Stimulated activated naive B cell treated with anti-CD40 and anti-IgM and Interleukin-4, amounts not matched to agents 10 μg/mL and 1 μg/mL and 100 μg/mL, for 72 hours (primary cell): Measurements from ENCODE around the gene TMOD3.

Experiments used
- ATAC-seq, 2 donors: fragments of 150-1000 bp; cut with Tn5 transposase; replicated peaks; 2 replicates each; pipeline ENCODE4 v1.10.0; 2021; ENCODE audit warnings: moderate library complexity in 1 of 2
- DNase-seq: peaks from one replicate; pipeline ENCODE4 v3.0.0; 2021
- H3K27ac Mint-ChIP-seq: one replicate; pipeline ENCODE4 v1.8.0; 2022; ENCODE audit warnings: mild to moderate bottlenecking, mixed read lengths
- H3K27me3 Mint-ChIP-seq, 2 donors: one replicate each; pipeline ENCODE4 v1.8.0; 2022; ENCODE audit warnings: mixed read lengths in 2 of 2
- H3K36me3 Mint-ChIP-seq, 2 donors: one replicate each; pipeline ENCODE4 v1.8.0; 2022; ENCODE audit warnings: mixed read lengths in 2 of 2, mild to moderate bottlenecking in 1 of 2
- H3K4me1 Mint-ChIP-seq, 2 donors: one replicate each; pipeline ENCODE4 v1.8.0; 2022; ENCODE audit warnings: mixed read lengths in 2 of 2, mild to moderate bottlenecking in 1 of 2
- H3K4me3 Mint-ChIP-seq, 2 donors: one replicate each; pipeline ENCODE4 v1.8.0; 2022; ENCODE audit warnings: mild to moderate bottlenecking in 2 of 2, mixed read lengths in 2 of 2, moderate library complexity in 1 of 2
- H3K9me3 Mint-ChIP-seq, 2 donors: one replicate each; pipeline ENCODE4 v1.8.0; 2022; ENCODE audit warnings: mixed read lengths in 2 of 2, mild to moderate bottlenecking in 1 of 2

TMOD3 gene

GRCh38 chr15:51863131-51863530 lies 33.7 kb downstream of the TMOD3 start:
- DNase-seq, result no peak
- no peak for ATAC-seq
- H3K4me3 Mint-ChIP-seq, result no peak overlapping the region
- H3K27me3 Mint-ChIP-seq, result no peaks in the 10 kb centered on the region
- H3K4me1 Mint-ChIP-seq, result peaks cover 14 to 23% of the 10 kb centered on the region in 2 donors
- H3K36me3 Mint-ChIP-seq, result peaks cover 40 to 56% of the 10 kb centered on the region in 2 donors
- no peak overlapping the region for H3K27ac Mint-ChIP-seq
- peaks cover 0 to 2% of the 10 kb centered on the region in 2 donors for H3K9me3 Mint-ChIP-seq

DNA sequence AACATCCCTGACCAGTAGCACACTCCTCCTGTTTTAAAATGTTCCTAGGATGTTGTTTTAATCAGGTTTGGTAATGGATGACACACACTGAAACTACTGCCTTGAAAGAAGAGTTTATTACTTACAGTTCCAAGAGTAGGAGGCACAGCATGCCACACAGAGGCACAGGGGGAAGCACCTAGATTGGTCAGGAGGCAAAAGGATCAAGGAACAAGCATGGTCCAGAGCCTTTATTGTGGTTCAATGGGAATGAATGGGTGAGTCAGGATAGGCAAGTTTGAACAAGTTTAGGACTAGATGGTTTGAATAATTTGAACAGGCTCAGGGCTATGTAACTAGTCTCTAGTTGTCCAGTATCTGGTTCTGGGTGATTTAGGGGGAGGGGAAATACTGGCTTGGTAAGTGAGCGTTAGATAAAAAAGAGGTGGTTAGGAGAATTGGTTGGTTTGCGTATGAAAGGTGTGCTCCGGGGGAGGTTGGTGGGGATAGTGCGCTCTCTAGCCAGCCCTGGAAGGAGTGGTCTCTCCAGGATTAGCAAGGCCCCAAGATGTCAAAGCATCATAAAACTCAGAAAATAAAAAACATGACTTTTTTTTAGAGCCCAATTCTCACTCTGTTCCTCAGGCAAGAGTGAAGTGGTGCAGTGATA lies 35.1 kb downstream of the TMOD3 start:
- H3K27me3 Mint-ChIP-seq, result no peaks in the 10 kb centered on the region
- no peak overlapping the region for H3K4me3 Mint-ChIP-seq
- DNase-seq (no peak), ATAC-seq (no peak)
- H3K9me3 Mint-ChIP-seq, result no peaks in the 10 kb centered on the region
- H3K4me1 Mint-ChIP-seq, result peaks cover 14 to 20% of the 10 kb centered on the region in 2 donors
- H3K27ac Mint-ChIP-seq, result no peak overlapping the region
- H3K36me3 Mint-ChIP-seq, result peaks cover 43 to 58% of the 10 kb centered on the region in 2 donors

- DNase-seq, result no peak
- Mint-ChIP-seq H3K36me3 (peaks cover 44 to 55% of the 10 kb centered on the region in 2 donors), H3K27me3 (no peaks in the 10 kb centered on the region), H3K4me3 (no peak overlapping the region), H3K27ac (no peak overlapping the region), H3K9me3 (no peaks in the 10 kb centered on the region), H3K4me1 (peaks cover 8 to 20% of the 10 kb centered on the region in 2 donors)
- no peak for ATAC-seq
Measured at GRCh38 chr15:51865317-51865716, 35.9 kb downstream of the TMOD3 start.

DNA sequence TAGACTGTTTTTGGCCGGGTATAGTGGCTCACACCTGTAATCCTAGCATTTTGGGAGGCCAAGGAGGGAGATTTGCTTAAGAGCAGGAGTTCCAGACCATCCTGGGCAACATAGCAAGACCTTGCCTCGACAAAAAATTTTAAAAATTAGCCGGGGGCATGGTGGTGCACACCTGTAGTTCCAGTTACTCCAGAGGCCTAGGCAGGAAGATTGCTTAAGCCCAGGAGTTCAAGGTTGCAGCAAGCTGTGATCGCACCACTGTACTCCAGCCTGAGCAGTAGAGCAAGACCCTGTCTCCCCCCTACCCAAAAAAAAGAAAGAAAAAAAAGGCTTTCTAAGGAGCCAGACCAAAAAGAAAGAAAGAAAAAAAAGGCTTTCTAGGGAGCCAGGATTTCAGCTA lies 36.7 kb downstream of the TMOD3 start:
- Mint-ChIP-seq H3K36me3 (peaks cover 51 to 59% of the 10 kb centered on the region in 2 donors), H3K27me3 (no peaks in the 10 kb centered on the region), H3K4me3 (no peak overlapping the region), H3K4me1 (peaks cover 3 to 16% of the 10 kb centered on the region in 2 donors), H3K27ac (no peak overlapping the region), H3K9me3 (no peaks in the 10 kb centered on the region)
- ATAC-seq (no peak), DNase-seq (no peak)

DNA sequence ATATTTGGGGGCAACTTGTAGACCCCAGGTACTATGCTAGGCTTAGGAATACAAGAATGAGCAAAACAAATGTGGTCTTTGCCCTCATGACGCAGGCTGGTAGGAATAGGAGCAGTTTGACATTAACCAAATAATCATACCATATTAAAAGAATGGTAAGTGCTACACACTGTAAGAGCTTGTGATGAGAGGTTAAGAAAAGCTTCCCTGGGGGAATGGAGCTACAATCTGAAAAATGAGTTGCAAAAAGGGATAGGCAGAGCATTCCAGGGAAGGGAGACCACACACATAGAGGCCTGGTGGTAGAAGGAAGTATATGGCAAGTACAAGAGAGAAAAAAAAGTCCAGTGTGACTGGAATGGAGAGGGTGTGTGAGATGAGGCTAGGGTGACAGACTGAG lies 37.3 kb downstream of the TMOD3 start:
- Mint-ChIP-seq H3K36me3 (peaks cover 55 to 62% of the 10 kb centered on the region in 2 donors), H3K4me1 (peaks cover 0 to 10% of the 10 kb centered on the region in 2 donors), H3K27me3 (no peaks in the 10 kb centered on the region), H3K27ac (no peak overlapping the region), H3K9me3 (no peaks in the 10 kb centered on the region), H3K4me3 (no peak overlapping the region)
- no peak for ATAC-seq
- no peak for DNase-seq

- H3K27me3 Mint-ChIP-seq, result no peaks in the 10 kb centered on the region
- DNase-seq (no peak), ATAC-seq (no peak)
- peaks cover 0 to 7% of the 10 kb centered on the region in 2 donors for H3K4me1 Mint-ChIP-seq
- H3K27ac Mint-ChIP-seq, result no peak overlapping the region
- no peaks in the 10 kb centered on the region for H3K9me3 Mint-ChIP-seq
- peaks cover 44 to 60% of the 10 kb centered on the region in 2 donors for H3K36me3 Mint-ChIP-seq
- no peak overlapping the region for H3K4me3 Mint-ChIP-seq
Measured at GRCh38 chr15:51869060-51869421, 39.6 kb downstream of the TMOD3 start.

DNA sequence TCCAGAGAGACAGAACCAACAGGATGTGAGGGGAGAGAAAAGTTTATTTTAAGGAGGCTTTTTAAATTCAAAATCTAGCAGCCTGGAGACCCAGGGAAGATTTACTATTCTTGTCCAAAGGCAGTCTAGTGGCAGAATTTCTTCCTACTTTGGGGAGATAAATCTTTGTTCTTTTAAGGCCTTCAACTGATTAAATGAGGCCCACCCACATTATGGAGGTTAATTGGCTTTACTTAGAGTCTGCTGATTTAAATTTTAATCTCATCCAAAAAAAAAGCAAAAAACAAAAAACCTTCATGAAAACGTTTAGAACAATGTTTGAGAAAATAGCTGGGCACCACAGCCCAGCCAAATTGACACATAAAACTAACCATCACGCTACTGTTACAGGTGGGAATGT lies 41.3 kb downstream of the TMOD3 start:
- H3K27me3 Mint-ChIP-seq, result no peaks in the 10 kb centered on the region
- H3K4me1 Mint-ChIP-seq, result no peaks in the 10 kb centered on the region
- no peaks in the 10 kb centered on the region for H3K9me3 Mint-ChIP-seq
- ATAC-seq (no peak), DNase-seq (no peak)
- H3K27ac Mint-ChIP-seq, result no peak overlapping the region
- H3K36me3 Mint-ChIP-seq, result peaks cover 47 to 60% of the 10 kb centered on the region in 2 donors
- H3K4me3 Mint-ChIP-seq, result no peak overlapping the region

GRCh38 chr15:51874751-51875644 lies 45.5 kb downstream of the TMOD3 start:
- H3K27ac Mint-ChIP-seq, result no peak overlapping the region
- DNase-seq, result no peak
- H3K4me1 Mint-ChIP-seq, result peaks cover 0 to 5% of the 10 kb centered on the region in 2 donors
- H3K9me3 Mint-ChIP-seq, result no peaks in the 10 kb centered on the region
- H3K4me3 Mint-ChIP-seq, result no peak overlapping the region
- peaks cover 36 to 58% of the 10 kb centered on the region in 2 donors for H3K36me3 Mint-ChIP-seq
- no peak for ATAC-seq
- no peaks in the 10 kb centered on the region for H3K27me3 Mint-ChIP-seq

DNA sequence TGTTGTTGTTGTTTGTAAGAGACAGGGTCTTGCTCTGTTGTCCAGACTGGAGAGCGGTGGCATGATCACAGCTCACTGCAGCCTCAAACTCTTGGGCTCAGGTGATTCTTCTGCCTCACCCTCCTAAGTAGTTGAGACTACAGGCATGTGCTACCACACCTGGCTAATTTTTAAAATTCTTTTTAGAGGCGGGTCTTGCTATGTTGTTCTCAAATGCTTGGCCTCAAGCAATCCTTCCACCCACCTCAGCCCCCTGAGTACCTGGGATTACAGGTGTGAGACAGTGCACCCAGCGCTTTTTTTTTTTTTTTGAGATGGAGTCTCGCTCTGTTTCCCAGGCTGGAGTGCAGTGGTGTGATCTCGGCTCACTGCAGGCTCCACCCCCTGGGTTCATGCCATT lies 46.7 kb downstream of the TMOD3 start:
- no peak for DNase-seq
- Mint-ChIP-seq H3K4me3 (no peak overlapping the region), H3K9me3 (no peaks in the 10 kb centered on the region), H3K4me1 (peaks cover 0 to 5% of the 10 kb centered on the region in 2 donors), H3K36me3 (peaks cover 29 to 52% of the 10 kb centered on the region in 2 donors), H3K27me3 (no peaks in the 10 kb centered on the region), H3K27ac (no peak overlapping the region)
- ATAC-seq, result no peak

GRCh38 chr15:51878446-51879386 lies 49.3 kb downstream of the TMOD3 start:
- Mint-ChIP-seq H3K27ac (no peak overlapping the region), H3K9me3 (no peaks in the 10 kb centered on the region), H3K4me1 (peaks cover 0 to 5% of the 10 kb centered on the region in 2 donors), H3K4me3 (no peak overlapping the region), H3K27me3 (no peaks in the 10 kb centered on the region), H3K36me3 (peaks cover 22 to 40% of the 10 kb centered on the region in 2 donors)
- ATAC-seq (no peak), DNase-seq (no peak)

- H3K9me3 Mint-ChIP-seq, result no peaks in the 10 kb centered on the region
- no peak for ATAC-seq
- H3K36me3 Mint-ChIP-seq, result peaks cover 22 to 37% of the 10 kb centered on the region in 2 donors
- H3K4me1 Mint-ChIP-seq, result peaks cover 4 to 7% of the 10 kb centered on the region in 2 donors
- H3K27me3 Mint-ChIP-seq, result no peaks in the 10 kb centered on the region
- no peak overlapping the region for H3K4me3 Mint-ChIP-seq
- no peak overlapping the region for H3K27ac Mint-ChIP-seq
- DNase-seq, result no peak
Measured at GRCh38 chr15:51879555-51879954, 50.1 kb downstream of the TMOD3 start.

DNA sequence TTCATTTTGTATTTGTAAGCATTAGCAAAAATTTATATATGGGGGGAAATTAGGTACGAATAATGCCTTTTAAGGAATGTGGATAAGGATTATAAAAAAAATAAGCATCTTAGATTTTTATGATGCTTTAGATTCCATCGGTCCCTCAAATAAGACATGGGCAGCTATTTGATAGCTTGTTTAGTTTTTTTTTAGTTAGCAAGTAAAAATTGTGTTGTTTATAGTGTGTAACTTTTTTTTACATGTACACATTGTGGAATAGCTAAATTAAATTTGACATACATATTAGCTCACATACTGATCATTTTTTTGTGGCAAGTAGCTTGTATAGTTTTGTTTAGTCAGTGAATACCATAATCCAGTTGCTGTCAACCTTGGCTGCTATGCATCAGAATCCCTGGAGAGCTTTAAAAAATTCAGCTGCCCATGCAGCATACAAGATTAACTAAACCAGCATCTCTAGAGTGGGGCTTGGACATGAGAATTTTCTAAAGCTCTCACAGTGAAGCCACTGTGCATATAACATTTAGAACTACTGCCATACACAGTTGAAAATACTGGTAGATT lies 53.9 kb downstream of the TMOD3 start:
- Mint-ChIP-seq H3K27ac (no peak overlapping the region), H3K36me3 (peaks cover 18% of the 10 kb centered on the region in 2 donors), H3K9me3 (peaks cover 0 to 2% of the 10 kb centered on the region in 2 donors), H3K4me1 (peaks cover 4 to 6% of the 10 kb centered on the region in 2 donors), H3K27me3 (no peaks in the 10 kb centered on the region), H3K4me3 (no peak overlapping the region)
- ATAC-seq (no peak), DNase-seq (no peak)

DNA sequence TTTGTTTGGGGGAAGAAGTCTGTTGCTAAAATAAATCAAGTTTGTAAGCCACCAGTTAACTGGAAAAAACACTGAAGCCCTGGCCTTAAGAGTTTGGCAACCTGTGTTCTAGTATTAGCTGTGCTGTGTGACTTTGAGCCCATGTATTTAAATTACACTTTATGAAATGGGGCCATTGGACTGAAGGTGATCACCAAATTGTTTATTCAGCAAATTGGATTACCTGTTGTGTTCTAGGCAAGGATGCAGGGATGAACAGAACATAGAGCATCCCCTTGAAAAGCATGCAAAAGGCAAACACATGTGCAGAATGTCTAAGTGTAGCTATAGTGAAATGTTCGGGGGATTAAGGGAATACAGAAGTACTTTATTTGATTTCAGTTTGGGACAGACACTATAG lies 54.6 kb downstream of the TMOD3 start:
- Mint-ChIP-seq H3K4me1 (peaks cover 4 to 6% of the 10 kb centered on the region in 2 donors), H3K9me3 (peaks cover 0 to 2% of the 10 kb centered on the region in 2 donors), H3K27me3 (no peaks in the 10 kb centered on the region), H3K36me3 (peaks cover 19 to 21% of the 10 kb centered on the region in 2 donors), H3K4me3 (no peak overlapping the region), H3K27ac (no peak overlapping the region)
- DNase-seq (no peak), ATAC-seq (no peak)
